CD4-positive, alpha-beta T cell treated with Interleukin-4 for 4 hours (primary cell): ENCODE results near the gene DEPDC1B.
"Not testable (repeated sequence)": the region's sequence is repeated elsewhere in the genome, so short reads cannot be mapped to it uniquely, and the experiment has no call there.

Source experiments
- DNase-seq: peaks from one replicate; pipeline ENCODE4 v3.0.0-alpha.2; 2020

DEPDC1B gene

DNA sequence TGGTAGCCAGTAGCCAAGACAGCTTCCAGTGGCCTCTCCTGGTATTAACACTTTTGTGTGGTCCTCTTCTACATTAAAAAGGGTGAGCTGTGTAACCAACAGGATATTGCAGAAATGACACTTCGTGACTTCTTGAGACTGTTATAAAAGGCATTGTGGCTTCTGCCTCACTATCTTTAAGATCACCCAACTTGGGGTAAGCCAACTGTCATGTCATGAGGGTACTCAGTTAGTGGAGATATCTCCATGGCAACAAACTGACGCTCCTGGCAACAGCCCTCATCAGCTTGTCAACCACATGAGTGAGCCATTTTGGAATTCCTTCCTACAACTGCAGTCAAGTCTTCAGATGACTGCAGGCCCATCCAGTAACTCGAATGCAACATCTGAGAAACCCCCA is 121.7 kb downstream of the DEPDC1B start:
- no peak for DNase-seq

DNA sequence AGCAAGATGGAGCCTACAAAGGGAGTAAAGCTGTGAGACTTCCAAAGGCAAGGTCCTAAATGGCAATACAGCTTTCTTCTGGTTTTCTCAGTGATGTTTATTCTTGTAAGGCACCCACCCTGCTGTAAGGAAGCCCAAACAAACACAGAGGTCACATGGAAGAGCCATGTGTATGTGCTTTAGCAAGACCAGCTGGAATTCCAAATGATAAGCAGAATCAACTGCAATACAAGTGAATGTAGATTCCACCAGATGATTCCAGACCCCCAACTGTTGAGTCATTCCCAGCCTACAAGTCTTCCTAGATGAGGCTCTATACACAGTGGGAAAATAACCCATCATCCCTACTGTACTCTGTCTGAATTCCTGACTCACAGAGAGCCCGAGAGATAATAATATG is 122.8 kb downstream of the DEPDC1B start:
- no peak for DNase-seq

DNA sequence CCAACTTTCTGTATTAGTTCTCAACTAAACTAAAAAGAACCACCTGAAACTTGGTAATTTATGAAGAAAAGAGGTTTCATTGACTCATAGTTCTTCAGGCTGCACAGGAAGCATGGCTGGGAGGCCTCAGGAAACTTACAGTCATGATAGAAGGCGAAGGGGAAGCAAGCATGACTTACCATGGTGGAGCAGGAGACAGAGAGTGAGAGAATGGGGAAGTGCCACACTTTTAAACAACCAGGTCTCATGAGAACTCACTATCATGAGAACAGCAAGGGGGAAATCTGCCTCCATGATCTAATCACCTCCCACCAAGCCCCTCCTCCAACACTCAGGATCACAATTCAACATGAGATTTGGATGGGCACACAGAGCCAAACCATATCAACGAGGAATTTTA is 123.5 kb downstream of the DEPDC1B start:
- DNase-seq, result no peak

DNA sequence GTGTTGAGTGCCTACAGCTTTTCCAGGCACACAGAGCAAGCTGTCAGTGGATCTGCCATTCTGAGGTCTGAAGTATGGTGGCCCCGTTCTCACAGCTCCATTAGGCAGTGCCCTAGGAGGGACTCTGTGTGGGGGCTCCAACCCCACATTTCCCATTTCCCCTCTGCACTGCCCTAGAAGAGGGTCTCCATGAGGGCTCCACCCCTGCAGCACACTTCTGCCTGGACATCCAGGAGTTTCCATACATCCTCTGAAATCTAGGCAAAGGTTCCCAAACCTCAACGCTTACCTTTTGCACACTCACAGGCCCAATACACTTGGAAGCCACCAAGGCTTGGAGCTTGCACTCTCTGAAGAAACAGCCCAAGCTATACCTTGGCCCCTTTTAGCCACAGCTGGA is 131.3 kb downstream of the DEPDC1B start:
- DNase-seq, result no peak

DNA sequence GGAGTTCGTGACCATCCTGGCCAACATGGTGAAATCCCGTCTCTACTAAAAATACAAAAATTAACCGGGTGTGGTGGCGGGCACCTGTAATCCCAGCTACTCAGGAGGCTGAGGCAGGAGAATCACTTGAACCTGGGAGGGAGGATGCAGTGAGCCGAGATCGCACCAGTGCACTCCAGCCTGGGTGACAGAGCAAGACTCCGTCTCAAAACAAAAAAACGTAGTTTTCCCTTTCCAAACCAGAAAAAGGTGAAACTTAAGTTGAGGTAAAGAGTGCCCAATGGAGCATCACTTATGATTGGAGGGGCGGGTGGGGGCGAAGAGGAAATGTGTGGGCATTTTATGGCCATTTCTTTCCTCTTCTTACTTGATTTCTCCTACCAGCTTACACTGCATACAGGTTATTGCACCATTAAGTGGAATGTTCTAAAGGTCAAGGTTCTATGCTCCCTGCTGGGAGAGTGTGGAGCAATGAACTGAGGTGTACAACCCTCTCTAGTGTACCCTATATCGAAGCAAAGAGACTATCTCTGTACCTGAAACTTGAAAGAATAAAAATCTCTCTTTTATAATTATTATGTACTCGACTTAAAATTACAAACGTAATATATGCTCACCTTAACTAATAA is 136.2 kb downstream of the DEPDC1B start:
- DNase-seq, result no peak

DNA sequence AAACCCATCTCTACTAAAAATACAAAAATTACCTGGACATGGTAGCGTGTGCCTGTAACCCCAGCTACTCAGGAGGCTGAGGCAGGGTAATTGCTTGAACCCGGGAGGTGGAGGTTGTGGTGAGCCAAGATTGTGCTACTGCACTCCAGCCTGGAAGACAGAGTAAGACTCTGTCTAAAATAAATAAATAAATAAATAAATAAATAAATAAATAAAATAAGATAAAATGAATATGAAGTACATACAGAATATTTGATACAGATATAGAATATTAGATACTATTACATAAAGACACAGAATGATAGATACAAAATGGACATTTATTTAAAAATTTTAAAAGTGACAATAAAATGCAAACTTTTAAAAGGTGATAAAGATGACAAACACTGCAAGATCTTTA is 146.7 kb downstream of the DEPDC1B start:
- DNase-seq, result not testable (repeated sequence)

DNA sequence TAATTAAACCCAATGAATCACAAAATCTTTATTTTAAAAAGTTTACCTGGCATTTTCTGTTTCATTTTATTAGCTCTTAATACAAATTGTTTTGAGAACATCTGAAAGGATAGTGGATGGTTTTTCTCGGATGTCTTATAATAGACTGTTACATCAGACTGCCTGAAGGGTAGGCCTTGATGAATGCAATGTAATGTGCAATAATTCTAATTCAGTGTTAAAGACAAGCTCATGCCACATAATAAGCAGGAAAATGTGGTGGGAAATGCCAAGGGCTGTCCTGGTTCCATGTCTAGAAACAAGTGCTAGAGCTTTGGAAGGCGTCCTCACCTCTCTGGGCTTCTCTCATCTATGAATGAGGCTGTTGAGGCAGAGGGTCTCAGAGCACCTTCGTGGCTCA is 148.1 kb downstream of the DEPDC1B start:
- no peak for DNase-seq

DNA sequence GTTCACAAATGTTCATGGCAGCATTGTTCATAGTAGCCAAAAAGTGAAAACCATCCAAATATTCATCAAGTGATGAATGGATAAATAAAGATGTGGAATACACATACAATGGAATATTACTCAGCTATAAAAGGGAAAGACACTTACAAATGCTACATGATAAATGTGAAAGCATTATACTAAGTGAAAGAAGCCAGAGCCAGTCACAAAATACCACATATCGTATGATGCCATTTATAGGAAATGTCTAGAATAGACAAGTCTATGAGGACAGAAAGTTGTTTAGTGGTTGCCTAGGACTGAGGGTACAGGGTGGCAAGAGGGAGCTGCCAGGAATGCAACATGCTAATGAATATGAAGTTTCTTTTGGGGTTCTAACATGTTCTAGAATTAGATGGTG is 148.7 kb downstream of the DEPDC1B start:
- DNase-seq, result no peak

DNA sequence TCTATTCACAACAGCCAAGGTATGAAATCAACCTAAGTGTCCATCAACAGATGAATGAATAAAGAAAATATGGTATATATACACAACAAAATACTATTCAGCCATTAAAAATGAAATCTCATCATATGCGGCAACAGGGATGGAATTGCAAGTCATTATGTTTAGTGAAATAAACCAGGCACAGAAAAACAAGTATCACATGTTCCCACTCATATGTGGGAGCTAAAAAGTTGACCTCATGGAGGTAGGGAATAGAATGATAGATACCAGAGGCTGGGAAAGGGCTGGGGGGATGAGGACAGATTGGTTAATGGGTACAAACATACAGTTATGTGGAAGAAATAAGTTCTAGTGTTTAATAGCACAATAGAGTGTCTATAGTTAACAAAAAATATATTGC is 149.7 kb downstream of the DEPDC1B start:
- DNase-seq, result no peak

DNA sequence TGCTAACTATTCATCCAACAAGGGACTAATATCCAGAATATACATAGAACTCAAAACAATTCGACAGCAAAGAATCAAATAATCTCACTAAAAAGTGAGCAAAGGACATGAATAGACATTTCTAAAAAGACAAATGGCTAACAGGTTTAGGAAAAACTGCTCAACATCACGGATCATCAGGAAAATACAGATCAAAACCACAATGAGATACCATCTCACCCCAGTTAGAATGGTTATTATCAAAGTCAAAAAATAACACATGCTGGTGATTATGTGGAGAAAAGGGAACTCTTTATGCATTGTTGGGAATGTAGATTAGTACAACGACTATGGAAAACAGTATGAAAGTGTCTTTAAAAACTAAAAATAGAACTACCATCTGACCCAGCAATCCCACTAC is 150.1 kb downstream of the DEPDC1B start:
- no peak for DNase-seq
